WERI-Rb-1 (cell line): ENCODE data around the gene CLASP2.
"Not testable (repeated sequence)": the region's sequence is repeated elsewhere in the genome, so short reads cannot be mapped to it uniquely, and the experiment has no call there.

Experiments used
- DNase-seq: peaks from one replicate; pipeline ENCODE4 v3.0.0-alpha.2; 2020
- H3K27ac ChIP-seq: fragments of 250-450 bp; sonication (Bioruptor Pico); 2 replicates; pipeline ENCODE4 v1.5.1; 2020; ENCODE audit warnings: mild to moderate bottlenecking, moderate library complexity
- H3K27me3 ChIP-seq: fragments of 250-450 bp; sonication (Bioruptor Pico); 2 replicates; pipeline ENCODE4 v1.5.1; 2021; ENCODE audit warnings: mild to moderate bottlenecking, low read depth, moderate library complexity; ENCODE audit not compliant: insufficient read depth, severe bottlenecking
- H3K36me3 ChIP-seq: fragments of 250-450 bp; sonication (Bioruptor Pico); 2 replicates; pipeline ENCODE4 v1.5.1; 2020; ENCODE audit warnings: mild to moderate bottlenecking, moderate library complexity
- H3K4me3 ChIP-seq: 2 replicates; pipeline ENCODE4 v1.5.1; 2011; ENCODE audit warnings: low read depth, mild to moderate bottlenecking, control low read depth, low read length
- H3K9me3 ChIP-seq: fragments of 250-450 bp; sonication (Bioruptor Pico); 2 replicates; pipeline ENCODE4 v1.5.1; 2021; ENCODE audit warnings: mild to moderate bottlenecking, moderate library complexity; ENCODE audit not compliant: severe bottlenecking
- TF ChIP-seq, protein P1 (sequence below): IDR thresholded peaks from 2 replicates; pipeline ENCODE4 v1.5.1; 2011; ENCODE audit warnings: low read depth, mild to moderate bottlenecking, control low read depth, inconsistent platforms, low read length

The CLASP2 gene

DNA sequence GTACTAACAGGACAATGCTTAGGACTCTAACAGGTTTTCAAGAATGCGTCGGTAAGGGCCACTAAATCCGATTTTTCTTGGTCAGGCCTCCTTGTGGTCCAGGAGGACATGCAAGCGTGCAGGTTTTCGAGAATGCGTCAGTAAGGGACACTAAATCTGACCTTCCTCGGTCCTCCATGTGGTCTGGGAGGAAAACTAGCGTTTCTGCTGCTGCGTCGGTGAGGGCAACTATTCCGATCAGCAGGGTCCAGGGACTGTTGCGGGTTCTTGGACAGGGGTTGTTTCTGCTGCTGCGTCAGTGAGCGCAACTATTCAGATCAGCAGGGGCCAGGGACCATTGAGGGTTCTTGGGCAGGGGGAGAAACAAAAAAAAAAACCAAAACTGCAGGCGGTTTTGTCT lies 270.1 kb downstream of the CLASP2 start:
- Histone ChIP-seq H3K9me3 (peaks cover 1% of the 10 kb centered on the region), H3K4me3 (no peak overlapping the region), H3K36me3 (no peaks in the 10 kb centered on the region), H3K27ac (no peak overlapping the region), H3K27me3 (no peaks in the 10 kb centered on the region)
- DNase-seq = no peak
- TF ChIP-seq, protein P1, sequence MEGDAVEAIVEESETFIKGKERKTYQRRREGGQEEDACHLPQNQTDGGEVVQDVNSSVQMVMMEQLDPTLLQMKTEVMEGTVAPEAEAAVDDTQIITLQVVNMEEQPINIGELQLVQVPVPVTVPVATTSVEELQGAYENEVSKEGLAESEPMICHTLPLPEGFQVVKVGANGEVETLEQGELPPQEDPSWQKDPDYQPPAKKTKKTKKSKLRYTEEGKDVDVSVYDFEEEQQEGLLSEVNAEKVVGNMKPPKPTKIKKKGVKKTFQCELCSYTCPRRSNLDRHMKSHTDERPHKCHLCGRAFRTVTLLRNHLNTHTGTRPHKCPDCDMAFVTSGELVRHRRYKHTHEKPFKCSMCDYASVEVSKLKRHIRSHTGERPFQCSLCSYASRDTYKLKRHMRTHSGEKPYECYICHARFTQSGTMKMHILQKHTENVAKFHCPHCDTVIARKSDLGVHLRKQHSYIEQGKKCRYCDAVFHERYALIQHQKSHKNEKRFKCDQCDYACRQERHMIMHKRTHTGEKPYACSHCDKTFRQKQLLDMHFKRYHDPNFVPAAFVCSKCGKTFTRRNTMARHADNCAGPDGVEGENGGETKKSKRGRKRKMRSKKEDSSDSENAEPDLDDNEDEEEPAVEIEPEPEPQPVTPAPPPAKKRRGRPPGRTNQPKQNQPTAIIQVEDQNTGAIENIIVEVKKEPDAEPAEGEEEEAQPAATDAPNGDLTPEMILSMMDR = no peak

DNA sequence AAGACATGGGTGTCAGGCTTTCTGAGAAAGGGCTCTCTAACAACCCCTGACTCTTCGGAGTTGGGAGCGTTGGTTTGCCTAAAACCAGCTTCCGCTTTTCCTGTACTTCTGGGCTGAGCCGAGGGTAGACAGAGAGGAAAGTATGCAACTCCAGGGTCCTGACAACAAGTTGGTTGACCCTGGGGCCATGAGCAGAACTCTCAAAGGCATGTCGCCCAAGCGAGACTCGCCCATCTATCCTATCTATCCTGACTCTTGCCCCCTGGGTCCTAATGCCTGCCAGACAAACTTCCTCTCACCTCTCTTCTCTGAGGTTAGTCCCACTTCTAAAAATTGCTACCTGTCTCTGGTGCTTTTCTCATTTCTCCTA lies 270.8 kb downstream of the CLASP2 start:
- H3K36me3 ChIP-seq, H3K27me3 ChIP-seq, DNase-seq, H3K27ac ChIP-seq, H3K9me3 ChIP-seq, H3K4me3 ChIP-seq: not testable (repeated sequence)
